GM23338 (cell line): ENCODE results near the gene SGCD. TPM values are rescaled to one million over a fixed set of nuclear protein-coding genes. Genes with fewer than 3 reads are reported as not detected.

Experiments
- ATAC-seq: fragments of 200-7000 bp; cut with Tn5 transposase; 3 replicates; pipeline ENCODE4 v1.9.1; 2020
- DNase-seq: peaks from one replicate; pipeline ENCODE4 v3.0.0-alpha.2; 2015; ENCODE audit warnings: low spot score
- H2AFZ ChIP-seq: fragments of 200-600 bp; sonication (generic); 2 replicates; pipeline ENCODE4 v1.8.0; 2016; ENCODE audit warnings: antibody characterized with exemption, mild to moderate bottlenecking, moderate library complexity
- H3F3A ChIP-seq: fragments of 200-600 bp; sonication (generic); replicated peaks from 2 replicates; pipeline ENCODE4 v1.8.0; 2017; ENCODE audit warnings: antibody characterized with exemption, mixed run types, low read depth
- H3K27ac ChIP-seq: fragments of 200-600 bp; sonication (generic); 2 replicates; pipeline ENCODE4 v1.6.1; 2016; ENCODE audit warnings: low read depth
- H3K27me3 ChIP-seq: fragments of 200-600 bp; sonication (generic); 2 replicates; pipeline ENCODE4 v1.8.0; 2016; ENCODE audit warnings: mild to moderate bottlenecking, mixed run types, moderate library complexity; ENCODE audit not compliant: insufficient read depth
- H3K36me3 ChIP-seq: fragments of 200-600 bp; sonication (generic); 2 replicates; pipeline ENCODE4 v1.8.0; 2016; ENCODE audit warnings: mild to moderate bottlenecking; ENCODE audit not compliant: insufficient read depth
- H3K4me1 ChIP-seq: fragments of 200-600 bp; sonication (generic); 2 replicates; pipeline ENCODE4 v1.8.0; 2016; ENCODE audit warnings: mild to moderate bottlenecking, moderate library complexity; ENCODE audit not compliant: insufficient read depth
- H3K4me2 ChIP-seq: fragments of 200-600 bp; sonication (generic); 2 replicates; pipeline ENCODE4 v1.7.1; 2017; ENCODE audit warnings: mixed run types
- H3K4me3 ChIP-seq: fragments of 200-600 bp; sonication (generic); 2 replicates; pipeline ENCODE4 v1.6.1; 2016; ENCODE audit warnings: mixed run types
- H3K79me2 ChIP-seq: fragments of 200-600 bp; sonication (generic); replicated peaks from 2 replicates; pipeline ENCODE4 v1.8.0; 2017; ENCODE audit warnings: mild to moderate bottlenecking; ENCODE audit not compliant: insufficient read depth
- H3K9me2 ChIP-seq: fragments of 200-600 bp; sonication (generic); 2 replicates; pipeline ENCODE4 v1.8.0; 2017; ENCODE audit not compliant: insufficient read depth
- H4K20me1 ChIP-seq: fragments of 200-600 bp; sonication (generic); replicated peaks from 2 replicates; pipeline ENCODE4 v1.8.0; 2017; ENCODE audit warnings: mild to moderate bottlenecking; ENCODE audit not compliant: insufficient read depth
- H3K27ac Mint-ChIP-seq: 2 replicates; pipeline ENCODE4 v1.8.0; 2020; ENCODE audit warnings: inconsistent platforms, mild to moderate bottlenecking, moderate library complexity, mixed read lengths
- H3K27me3 Mint-ChIP-seq: 3 replicates; pipeline ENCODE4 v1.8.0; 2022; ENCODE audit warnings: low read depth, mild to moderate bottlenecking, moderate library complexity, mixed read lengths, inconsistent platforms; ENCODE audit not compliant: insufficient read depth, poor library complexity
- H3K36me3 Mint-ChIP-seq: 3 replicates; pipeline ENCODE4 v1.8.0; 2021; ENCODE audit warnings: low read depth, mild to moderate bottlenecking, inconsistent platforms, moderate library complexity, mixed read lengths
- H3K4me1 Mint-ChIP-seq: 3 replicates; pipeline ENCODE4 v1.8.0; 2020; ENCODE audit warnings: mild to moderate bottlenecking, inconsistent platforms, mixed read lengths
- H3K4me3 Mint-ChIP-seq: 3 replicates; pipeline ENCODE4 v1.8.0; 2021; ENCODE audit warnings: moderate library complexity, mild to moderate bottlenecking, inconsistent platforms, mixed read lengths
- H3K9me3 Mint-ChIP-seq: 3 replicates; pipeline ENCODE4 v1.8.0; 2020; ENCODE audit warnings: moderate library complexity, mild to moderate bottlenecking, inconsistent platforms, mixed read lengths
- EZH2 ChIP-seq: fragments of 200-600 bp; sonication (generic); IDR thresholded peaks from one replicate; pipeline ENCODE4 v1.8.0; 2017; ENCODE audit warnings: antibody characterized with exemption, mild to moderate bottlenecking, low read depth; ENCODE audit not compliant: unreplicated experiment
- EZH2phosphoT487 ChIP-seq: fragments of 200-600 bp; sonication (generic); IDR thresholded peaks from one replicate; pipeline ENCODE4 v1.8.1; 2018; ENCODE audit warnings: antibody characterized with exemption; ENCODE audit not compliant: unreplicated experiment
- JUNB ChIP-seq: IDR thresholded peaks from one replicate; pipeline ENCODE4 v1.6.1; 2016; ENCODE audit warnings: antibody characterized with exemption; ENCODE audit not compliant: unreplicated experiment
- STAT1 ChIP-seq: IDR thresholded peaks from one replicate; pipeline ENCODE4 v1.6.1; 2016; ENCODE audit warnings: antibody characterized with exemption; ENCODE audit not compliant: unreplicated experiment
- ZNF462 ChIP-seq: fragments of 250-450 bp; sonication (Bioruptor Pico); IDR thresholded peaks from 2 replicates; pipeline ENCODE4 v1.5.0; 2020; ENCODE audit warnings: mild to moderate bottlenecking, moderate library complexity
- polyA plus RNA-seq: library from polyadenylated mRNA; unstranded; fragments of >200 nt; fragmentation: Nextera tagmentation; extraction: Ambion mirVana; gene quantifications from 2 replicates; pipeline ENCODE4 v1.2.1, GENCODE V29; 2016
- total RNA-seq: library from RNA; depleted of rRNA; stranded (reverse); fragments of >200 nt; shearing (Covaris generic); gene quantifications from 2 replicates; pipeline ENCODE4 v1.2.3, GENCODE V29; 2014

SGCD gene
- total and polyA plus RNA-seq, 2 experiments from 2014 or later, result 0.03 to 0.05 TPM

- no peak overlapping the region for H3K27ac Mint-ChIP-seq
- no peaks in the 10 kb centered on the region for H3K27me3 Mint-ChIP-seq
Measured at GRCh38 chr5:156526081-156526925, 199.3 kb downstream of the SGCD start.

More at GRCh38 chr5:156526081-156526925, 199.3 kb downstream of the SGCD start:
- Mint-ChIP-seq H3K9me3 (no peaks in the 10 kb centered on the region; the same call in 2 of the 3 replicates), H3K4me3 (no peak overlapping the region), H3K36me3 (no peaks in the 10 kb centered on the region), H3K4me1 (no peaks in the 10 kb centered on the region)
- ATAC-seq (no peak), DNase-seq (no peak)
- TF ChIP-seq STAT1 (no peak), ZNF462 (CRISPR knock-in tag) (no peak), JUNB (no peak), EZH2phosphoT487 (no peak), EZH2 (no peak)
- no peaks in the 10 kb centered on the region for H3K27me3 ChIP-seq
- no peaks in the 10 kb centered on the region for H3K79me2 ChIP-seq
- no peaks in the 10 kb centered on the region for H3K36me3 ChIP-seq
- H3K4me3 ChIP-seq, result no peak overlapping the region
- no peaks in the 10 kb centered on the region for H3F3A ChIP-seq
- no peak overlapping the region for H3K27ac ChIP-seq
- H4K20me1 ChIP-seq, result no peaks in the 10 kb centered on the region
- peak overlapping the region; percentile 20; the same call in 1 of the 2 replicates for H2AFZ ChIP-seq
- no peaks in the 10 kb centered on the region for H3K9me2 ChIP-seq
- H3K4me2 ChIP-seq, result no peak overlapping the region
- no peaks in the 10 kb centered on the region for H3K4me1 ChIP-seq
